GM19324 (cell line): Measurements from ENCODE around the gene CLDN5.

Experiments
- ATAC-seq: cut with Tn5 transposase; IDR thresholded peaks from one replicate; pipeline ENCODE4 v1.9.1; 2021; ENCODE audit warnings: mild to moderate bottlenecking, moderate library complexity; ENCODE audit not compliant: unreplicated experiment, low FRiP score

CLDN5 gene

GRCh38 chr22:19523240-19524169, 705 bp downstream of the CLDN5 start:
- ATAC-seq, result no peak

GRCh38 chr22:19522881-19523239, 1.4 kb downstream of the CLDN5 start:
- no peak for ATAC-seq

- no peak for ATAC-seq
Measured at GRCh38 chr22:19522190-19522880, 1.9 kb downstream of the CLDN5 start.

- ATAC-seq, result no peak
Measured at GRCh38 chr22:19520566-19521305, 3.5 kb downstream of the CLDN5 start.

GRCh38 chr22:19520007-19520406, 4.2 kb downstream of the CLDN5 start:
- no peak for ATAC-seq

- ATAC-seq, result no peak
Measured at GRCh38 chr22:19519041-19519926, 4.9 kb downstream of the CLDN5 start.

GRCh38 chr22:19518635-19519034, 5.6 kb downstream of the CLDN5 start:
- ATAC-seq, result no peak

GRCh38 chr22:19517919-19518611, 6.1 kb downstream of the CLDN5 start:
- ATAC-seq, result no peak

GRCh38 chr22:19517171-19517500, 7.1 kb downstream of the CLDN5 start:
- no peak for ATAC-seq

GRCh38 chr22:19516378-19517170, 7.6 kb downstream of the CLDN5 start:
- no peak for ATAC-seq

GRCh38 chr22:19515654-19516377, 8.4 kb downstream of the CLDN5 start:
- ATAC-seq, result no peak

GRCh38 chr22:19514831-19515565, 9.2 kb downstream of the CLDN5 start:
- no peak for ATAC-seq

- ATAC-seq, result no peak
Measured at GRCh38 chr22:19513823-19514222, 10.4 kb downstream of the CLDN5 start.

- ATAC-seq, result no peak
Measured at GRCh38 chr22:19510919-19511341, 13.3 kb downstream of the CLDN5 start.

GRCh38 chr22:19509923-19510322, 14.3 kb downstream of the CLDN5 start:
- no peak for ATAC-seq

- no peak for ATAC-seq
Measured at GRCh38 chr22:19509191-19509590, 15.0 kb downstream of the CLDN5 start.

GRCh38 chr22:19508024-19508776, 16.0 kb downstream of the CLDN5 start:
- no peak for ATAC-seq
